ENCODE measurements around the gene SLC6A3.

- TF ChIP-seq, protein P1, sequence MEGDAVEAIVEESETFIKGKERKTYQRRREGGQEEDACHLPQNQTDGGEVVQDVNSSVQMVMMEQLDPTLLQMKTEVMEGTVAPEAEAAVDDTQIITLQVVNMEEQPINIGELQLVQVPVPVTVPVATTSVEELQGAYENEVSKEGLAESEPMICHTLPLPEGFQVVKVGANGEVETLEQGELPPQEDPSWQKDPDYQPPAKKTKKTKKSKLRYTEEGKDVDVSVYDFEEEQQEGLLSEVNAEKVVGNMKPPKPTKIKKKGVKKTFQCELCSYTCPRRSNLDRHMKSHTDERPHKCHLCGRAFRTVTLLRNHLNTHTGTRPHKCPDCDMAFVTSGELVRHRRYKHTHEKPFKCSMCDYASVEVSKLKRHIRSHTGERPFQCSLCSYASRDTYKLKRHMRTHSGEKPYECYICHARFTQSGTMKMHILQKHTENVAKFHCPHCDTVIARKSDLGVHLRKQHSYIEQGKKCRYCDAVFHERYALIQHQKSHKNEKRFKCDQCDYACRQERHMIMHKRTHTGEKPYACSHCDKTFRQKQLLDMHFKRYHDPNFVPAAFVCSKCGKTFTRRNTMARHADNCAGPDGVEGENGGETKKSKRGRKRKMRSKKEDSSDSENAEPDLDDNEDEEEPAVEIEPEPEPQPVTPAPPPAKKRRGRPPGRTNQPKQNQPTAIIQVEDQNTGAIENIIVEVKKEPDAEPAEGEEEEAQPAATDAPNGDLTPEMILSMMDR (IDR thresholded peaks at IDR 0.05 in 8 of 11, conservative IDR thresholded peaks at IDR 0.05 in 3 of 11): no peak
- TF ChIP-seq POLR2A (IDR thresholded peaks at IDR 0.05): no peak
- TF ChIP-seq POLR2AphosphoS5 (IDR thresholded peaks at IDR 0.05): no peak
Measured at GRCh38 chr5:1429496-1429895, 15.7 kb downstream of the SLC6A3 start.

All from spleen (tissue), 7 donors.